Muscle layer of duodenum (tissue), 2 donors: Measurements from ENCODE around the gene LGR4.
A peak's percentile ranks its signal among the peaks of the same experiment; 100 is the strongest.

Source experiments
- H3K27ac ChIP-seq: one replicate; pipeline ENCODE4 v1.7.0; 2013; ENCODE audit warnings: mild to moderate bottlenecking, low read length
- H3K27me3 ChIP-seq: one replicate; pipeline ENCODE4 v1.7.0; 2013; ENCODE audit warnings: low read depth, mild to moderate bottlenecking, control low read depth, low read length
- H3K36me3 ChIP-seq, 2 donors: one replicate each; pipeline ENCODE4 v1.7.0; 2013; ENCODE audit warnings: low read length in 2 of 2, control low read depth in 1 of 2, mild to moderate bottlenecking in 1 of 2; ENCODE audit not compliant: insufficient read depth in 2 of 2, control insufficient read depth in 1 of 2
- H3K4me1 ChIP-seq, 2 donors: one replicate each; pipeline ENCODE4 v1.7.0; 2013; ENCODE audit warnings: low read length in 2 of 2, mild to moderate bottlenecking in 2 of 2, control low read depth in 1 of 2, moderate library complexity in 1 of 2; ENCODE audit not compliant: insufficient read depth in 2 of 2, control insufficient read depth in 1 of 2
- H3K4me3 ChIP-seq, 2 donors: one replicate each; pipeline ENCODE4 v1.7.0; 2013; ENCODE audit warnings: low read length in 2 of 2, low read depth in 1 of 2, mild to moderate bottlenecking in 1 of 2
- H3K9me3 ChIP-seq, 2 donors: one replicate each; pipeline ENCODE4 v1.7.0; 2013; ENCODE audit warnings: low read length in 2 of 2, control low read depth in 1 of 2, mild to moderate bottlenecking in 1 of 2; ENCODE audit not compliant: control insufficient read depth in 1 of 2
- donor health status: healthy.

Gene LGR4

DNA sequence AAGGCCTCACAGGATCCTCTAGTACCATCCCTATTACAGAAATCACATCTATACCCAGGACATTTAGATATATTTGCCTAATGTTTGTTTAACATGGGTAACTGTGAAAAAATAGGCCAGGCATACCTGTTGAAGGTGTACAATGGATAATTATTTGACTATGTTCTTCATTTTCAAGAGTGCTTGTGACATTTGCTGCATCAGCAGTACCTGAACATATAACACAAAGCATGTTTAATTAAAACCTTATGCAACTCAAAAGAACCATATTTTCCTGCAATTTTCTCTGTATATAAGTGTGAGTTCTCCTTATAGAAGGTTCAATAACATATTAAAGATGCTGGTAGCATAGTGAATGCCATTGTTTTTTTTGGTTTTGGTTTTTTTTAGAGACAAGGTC lies 101.1 kb downstream of the LGR4 start:
- Histone ChIP-seq H3K4me1 (peaks cover 0 to 6% of the 10 kb centered on the region in 2 donors), H3K27me3 (no peaks in the 10 kb centered on the region), H3K9me3 (no peaks in the 10 kb centered on the region), H3K36me3 (peaks cover 10 to 25% of the 10 kb centered on the region in 2 donors), H3K27ac (no peak overlapping the region), H3K4me3 (no peak overlapping the region)

DNA sequence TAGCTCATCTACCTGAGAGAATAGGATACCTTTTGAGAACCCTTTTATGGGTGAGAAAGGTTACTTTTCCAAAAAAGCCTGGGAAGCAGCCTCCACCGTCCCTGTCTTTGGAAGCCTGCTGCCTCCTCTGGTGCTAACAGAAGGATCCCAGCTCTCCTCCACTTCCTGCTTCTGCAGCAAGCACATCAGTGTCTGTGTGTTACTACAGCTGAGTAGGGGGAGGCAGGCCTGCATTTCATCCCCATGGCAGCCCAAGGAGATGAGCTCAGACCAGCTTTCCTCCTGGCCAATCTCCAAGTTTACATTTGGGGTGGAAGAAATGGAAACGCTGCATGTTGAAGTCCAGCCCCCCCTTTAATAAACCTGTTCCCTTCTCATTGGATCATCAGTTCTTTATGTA lies 102.2 kb downstream of the LGR4 start:
- Histone ChIP-seq H3K9me3 (no peaks in the 10 kb centered on the region), H3K4me3 (no peak overlapping the region), H3K27me3 (no peaks in the 10 kb centered on the region), H3K4me1 (peaks cover 0 to 6% of the 10 kb centered on the region in 2 donors), H3K27ac (no peak overlapping the region), H3K36me3 (peaks cover 9 to 24% of the 10 kb centered on the region in 2 donors)

- Histone ChIP-seq H3K9me3 (no peaks in the 10 kb centered on the region), H3K27me3 (no peaks in the 10 kb centered on the region), H3K4me3 (no peak overlapping the region), H3K36me3 (peaks cover 9 to 13% of the 10 kb centered on the region in 2 donors), H3K4me1 (peaks cover 0 to 10% of the 10 kb centered on the region in 2 donors), H3K27ac (no peak overlapping the region)
Measured at GRCh38 chr11:27367881-27368280, 104.7 kb downstream of the LGR4 start.

GRCh38 chr11:27363576-27364117 lies 108.9 kb downstream of the LGR4 start:
- Histone ChIP-seq H3K27ac (peak overlapping the region; percentile 28), H3K4me3 (peak overlapping the region; percentile 80 to 96), H3K4me1 (peaks cover 0 to 11% of the 10 kb centered on the region in 2 donors), H3K9me3 (no peaks in the 10 kb centered on the region), H3K27me3 (no peaks in the 10 kb centered on the region), H3K36me3 (peaks cover 4 to 6% of the 10 kb centered on the region in 2 donors)

DNA sequence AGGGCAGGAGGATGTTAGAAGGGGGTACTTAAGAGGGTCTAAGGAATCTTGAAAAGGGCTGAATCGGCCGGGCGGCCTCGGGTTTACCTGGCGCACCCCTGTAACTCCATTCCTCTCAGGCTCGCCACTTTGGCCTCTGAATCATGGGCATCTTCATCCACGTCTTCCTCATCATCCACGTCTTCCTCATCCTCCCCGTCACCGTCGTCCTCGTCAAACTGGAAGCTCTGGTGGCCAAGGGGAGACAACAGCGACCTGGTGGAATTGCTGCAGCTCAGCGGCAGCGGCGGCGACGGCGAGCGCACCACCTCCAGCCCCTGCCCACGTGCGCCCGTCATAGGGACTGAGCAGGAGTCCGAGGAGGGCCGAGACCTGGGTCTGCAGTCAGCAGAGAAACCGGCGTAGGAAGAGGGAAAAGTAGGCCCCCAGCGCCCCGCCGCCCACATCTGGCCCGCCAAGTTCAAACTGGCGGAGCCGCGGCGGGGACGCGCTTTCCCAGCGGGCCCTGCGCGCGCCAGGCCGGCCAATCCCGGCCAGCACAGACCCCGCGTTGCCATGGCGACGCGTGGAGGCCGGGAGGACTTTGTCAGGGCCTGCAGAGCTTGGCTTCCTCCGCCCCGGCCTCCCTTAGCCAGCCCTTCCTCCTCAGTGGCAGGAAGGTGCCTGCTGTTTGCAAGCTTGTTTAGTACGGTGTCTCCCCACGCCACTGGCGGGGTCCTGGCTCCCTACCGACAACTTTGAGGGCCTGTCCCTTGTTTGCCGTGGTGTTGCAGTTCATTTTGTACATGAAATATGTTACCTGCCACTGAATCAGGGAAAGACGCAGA lies 109.6 kb downstream of the LGR4 start, which contains the start of gene CCDC34:
CCDC34 (minus strand) TSS at position 467 of the 827 bp plus-strand sequence; CDS start at position 446, 21 bp downstream.
- H3K27ac ChIP-seq: peak within 1 kb of the TSS; percentile 28

DNA sequence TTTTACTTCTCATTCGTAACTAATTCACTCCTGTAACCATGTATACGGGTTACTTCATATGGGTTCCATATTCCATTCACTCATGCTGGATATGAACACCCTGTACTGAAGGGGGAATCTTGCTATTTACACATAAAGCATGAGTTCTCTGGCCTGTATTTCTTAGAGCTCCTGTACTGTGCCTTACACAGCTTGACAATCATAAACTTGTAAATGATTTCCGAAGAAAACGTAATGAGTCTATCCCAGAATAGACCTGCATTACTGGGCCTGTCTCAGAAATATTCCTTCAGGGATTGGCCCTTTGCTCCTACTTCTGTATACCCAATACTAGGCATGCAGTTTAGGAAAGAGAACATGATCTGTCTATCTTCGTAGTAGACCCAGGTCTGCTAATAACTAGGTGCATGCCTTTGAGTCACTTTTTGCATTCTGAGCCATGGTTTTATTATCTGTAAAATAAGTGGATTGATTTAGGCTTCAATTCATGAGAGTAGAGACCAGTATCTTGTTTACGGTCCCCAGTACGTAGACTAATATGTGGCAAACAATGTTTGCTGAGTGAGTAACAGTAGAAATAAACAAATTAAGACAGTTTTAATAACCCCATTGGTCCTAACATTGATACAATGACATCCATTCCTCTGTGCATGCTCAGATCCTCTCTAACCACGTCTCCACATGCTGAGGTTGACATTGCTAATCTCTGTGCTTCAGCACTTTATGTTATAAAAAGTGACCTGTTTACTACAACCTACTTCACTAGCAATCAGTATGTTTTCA lies 110.8 kb downstream of the LGR4 start:
- Histone ChIP-seq H3K4me3 (peak overlapping the region; percentile 80 to 96), H3K4me1 (peaks cover 0 to 11% of the 10 kb centered on the region in 2 donors), H3K27me3 (no peaks in the 10 kb centered on the region), H3K27ac (no peak overlapping the region), H3K9me3 (no peaks in the 10 kb centered on the region), H3K36me3 (no peaks in the 10 kb centered on the region)

More for the DNA sequence above, 109.6 kb downstream of the LGR4 start, which contains the start of gene CCDC34:
- peaks cover 0 to 4% of the 10 kb centered on the region in 2 donors for H3K36me3 ChIP-seq
- H3K4me1 ChIP-seq: peaks cover 0 to 11% of the 10 kb centered on the region in 2 donors
- no peaks in the 10 kb centered on the region for H3K27me3 ChIP-seq
- no peaks in the 10 kb centered on the region for H3K9me3 ChIP-seq
- H3K4me3 ChIP-seq: peak within 1 kb of the TSS; percentile 80 to 96

DNA sequence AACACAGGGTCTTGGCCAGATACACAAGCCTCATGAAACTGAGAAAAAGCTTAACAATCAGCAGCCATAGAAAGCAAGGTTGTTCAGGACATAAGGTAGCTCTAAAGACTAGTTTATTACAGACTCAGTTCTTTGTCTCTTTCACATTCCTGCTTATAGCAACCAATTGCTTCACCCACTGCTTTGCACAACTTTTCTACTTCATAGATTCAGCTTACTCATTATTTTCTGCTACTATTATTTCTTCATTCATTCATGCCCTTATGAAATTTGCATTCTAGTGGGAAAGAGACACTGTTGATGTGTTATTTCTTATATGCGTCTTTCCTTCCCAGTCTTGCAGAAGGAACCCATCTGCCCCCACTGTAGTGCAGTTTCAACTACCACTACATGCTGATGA lies 114.3 kb downstream of the LGR4 start:
- H3K9me3 ChIP-seq: no peaks in the 10 kb centered on the region
- peaks cover 0 to 7% of the 10 kb centered on the region in 2 donors for H3K4me1 ChIP-seq
- H3K36me3 ChIP-seq: no peaks in the 10 kb centered on the region
- no peak overlapping the region for H3K4me3 ChIP-seq
- H3K27me3 ChIP-seq: no peaks in the 10 kb centered on the region
- H3K27ac ChIP-seq: no peak overlapping the region

DNA sequence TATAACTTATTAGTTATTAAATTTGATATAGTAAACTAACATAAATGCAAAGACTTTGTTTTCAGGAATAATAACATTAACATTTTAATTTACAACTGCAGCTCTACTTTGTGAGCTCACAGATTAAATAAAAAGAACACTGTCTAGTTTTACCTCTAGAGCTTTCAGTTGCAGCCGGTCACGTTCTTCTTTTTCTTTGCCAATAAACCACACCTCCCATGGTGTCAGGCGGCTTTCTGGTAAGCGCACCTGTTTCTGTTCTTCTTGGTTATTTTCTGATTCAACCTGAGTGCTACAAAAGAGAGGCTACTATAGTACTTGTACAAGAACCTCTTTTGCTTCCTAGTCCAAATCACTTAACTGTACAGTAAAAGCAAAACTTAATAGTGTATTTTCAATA lies 115.3 kb downstream of the LGR4 start:
- Histone ChIP-seq H3K4me3 (no peak overlapping the region), H3K9me3 (no peaks in the 10 kb centered on the region), H3K4me1 (peaks cover 0 to 3% of the 10 kb centered on the region in 2 donors), H3K27ac (no peak overlapping the region), H3K27me3 (no peaks in the 10 kb centered on the region), H3K36me3 (no peaks in the 10 kb centered on the region)

DNA sequence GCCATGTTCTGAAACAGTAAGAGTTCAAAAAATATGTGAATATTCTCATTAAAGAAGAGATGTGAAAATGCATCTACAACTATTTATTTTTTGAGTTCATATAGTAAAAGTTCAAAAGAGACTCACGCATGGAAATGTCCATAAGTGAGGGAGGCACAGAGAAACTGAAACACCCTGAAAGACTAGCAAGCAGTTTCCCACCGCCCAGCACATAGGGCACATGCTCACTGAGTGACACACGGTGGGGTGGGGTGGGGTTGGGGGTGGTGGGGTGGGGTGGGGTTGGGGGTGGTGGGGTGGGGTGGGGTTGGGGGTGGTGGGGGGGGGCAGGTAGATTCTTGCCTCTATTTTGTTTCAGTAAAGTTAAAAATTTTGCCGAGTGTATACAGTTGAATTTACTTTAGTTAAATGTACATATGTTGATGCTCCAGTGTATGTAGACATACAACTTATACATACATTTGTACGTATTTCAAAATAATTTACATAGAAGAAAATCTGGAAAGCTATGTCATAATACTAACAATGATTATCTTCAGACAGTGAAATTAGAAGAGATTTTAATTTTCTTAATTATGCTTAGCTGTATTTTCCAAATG lies 115.9 kb downstream of the LGR4 start:
- no peaks in the 10 kb centered on the region for H3K4me1 ChIP-seq
- H3K36me3 ChIP-seq: no peaks in the 10 kb centered on the region
- H3K27me3 ChIP-seq: no peaks in the 10 kb centered on the region
- H3K4me3 ChIP-seq: no peak overlapping the region
- no peaks in the 10 kb centered on the region for H3K9me3 ChIP-seq
- no peak overlapping the region for H3K27ac ChIP-seq

GRCh38 chr11:27355575-27356104 lies 117.0 kb downstream of the LGR4 start:
- Histone ChIP-seq H3K9me3 (no peaks in the 10 kb centered on the region), H3K4me3 (no peak overlapping the region), H3K36me3 (no peaks in the 10 kb centered on the region), H3K4me1 (no peaks in the 10 kb centered on the region), H3K27ac (no peak overlapping the region), H3K27me3 (no peaks in the 10 kb centered on the region)
